GM23248 (cell line): ENCODE results near the gene NHS.

ENCODE experiments used
- EZH2 ChIP-seq: fragments of 200-600 bp; sonication (generic); IDR thresholded peaks from 2 replicates; pipeline ENCODE4 v1.6.1; 2018; ENCODE audit warnings: antibody characterized with exemption, mild to moderate bottlenecking; ENCODE audit not compliant: insufficient read depth, poor library complexity, severe bottlenecking
- EZH2phosphoT487 ChIP-seq: fragments of 200-600 bp; sonication (generic); IDR thresholded peaks from 2 replicates; pipeline ENCODE4 v1.6.1; 2018; ENCODE audit warnings: antibody characterized with exemption, moderate library complexity, mild to moderate bottlenecking, low read depth; ENCODE audit not compliant: insufficient read depth

DNA sequence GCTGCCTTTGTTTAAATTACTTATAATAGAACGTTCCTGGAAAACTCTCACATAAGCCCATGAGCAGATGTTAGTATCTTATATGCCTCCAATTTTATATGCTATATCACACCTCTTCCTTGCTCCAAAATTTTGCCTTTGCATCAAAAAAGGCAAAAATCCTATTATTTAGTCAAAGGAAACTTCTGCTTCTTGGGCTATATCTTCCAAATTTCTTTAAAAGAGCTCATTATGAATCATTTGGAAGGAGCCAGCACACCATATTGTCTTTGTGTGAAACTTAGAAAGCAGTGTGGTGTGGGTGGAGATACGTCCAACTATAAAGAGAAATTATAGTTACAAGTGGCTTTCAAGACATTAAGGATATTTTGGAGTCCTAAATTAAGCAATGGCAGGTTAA lies 35.7 kb downstream of the NHS start:
- TF ChIP-seq EZH2 (no peak), EZH2phosphoT487 (no peak)
